ENCODE data around the gene PPBP.

DNA sequence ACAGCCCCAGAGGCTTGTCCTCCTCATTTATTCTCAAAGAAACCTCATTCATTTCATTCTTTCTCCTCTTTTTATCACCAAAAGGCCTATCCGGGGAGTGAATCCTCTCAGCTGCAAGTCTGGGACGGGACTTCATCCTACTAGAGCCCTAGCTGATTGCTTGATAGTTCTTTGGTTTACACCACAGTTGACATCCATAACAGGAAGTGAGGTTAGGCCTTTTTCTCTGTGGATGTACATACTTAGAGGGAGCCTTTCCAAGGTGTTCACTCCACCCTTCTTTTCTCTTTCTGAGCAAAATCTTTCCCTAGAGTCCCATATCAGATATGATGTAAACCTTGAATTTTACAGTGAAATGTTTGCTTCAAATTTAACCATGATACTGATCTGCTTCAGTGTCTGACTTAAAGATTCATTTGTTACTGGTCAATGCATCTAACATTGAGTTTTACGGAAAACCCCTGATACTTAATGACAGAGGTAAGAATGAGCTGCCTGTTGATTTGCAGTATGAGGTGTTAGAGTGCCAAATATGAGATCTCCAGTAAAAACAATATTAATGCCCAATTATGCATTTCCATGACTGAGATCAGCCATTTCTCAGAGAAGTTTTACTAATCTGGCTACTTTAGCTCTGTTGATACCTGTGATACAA is 27.3 kb upstream of the PPBP start:
- TF ChIP-seq, protein P1, sequence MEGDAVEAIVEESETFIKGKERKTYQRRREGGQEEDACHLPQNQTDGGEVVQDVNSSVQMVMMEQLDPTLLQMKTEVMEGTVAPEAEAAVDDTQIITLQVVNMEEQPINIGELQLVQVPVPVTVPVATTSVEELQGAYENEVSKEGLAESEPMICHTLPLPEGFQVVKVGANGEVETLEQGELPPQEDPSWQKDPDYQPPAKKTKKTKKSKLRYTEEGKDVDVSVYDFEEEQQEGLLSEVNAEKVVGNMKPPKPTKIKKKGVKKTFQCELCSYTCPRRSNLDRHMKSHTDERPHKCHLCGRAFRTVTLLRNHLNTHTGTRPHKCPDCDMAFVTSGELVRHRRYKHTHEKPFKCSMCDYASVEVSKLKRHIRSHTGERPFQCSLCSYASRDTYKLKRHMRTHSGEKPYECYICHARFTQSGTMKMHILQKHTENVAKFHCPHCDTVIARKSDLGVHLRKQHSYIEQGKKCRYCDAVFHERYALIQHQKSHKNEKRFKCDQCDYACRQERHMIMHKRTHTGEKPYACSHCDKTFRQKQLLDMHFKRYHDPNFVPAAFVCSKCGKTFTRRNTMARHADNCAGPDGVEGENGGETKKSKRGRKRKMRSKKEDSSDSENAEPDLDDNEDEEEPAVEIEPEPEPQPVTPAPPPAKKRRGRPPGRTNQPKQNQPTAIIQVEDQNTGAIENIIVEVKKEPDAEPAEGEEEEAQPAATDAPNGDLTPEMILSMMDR (IDR thresholded peaks at IDR 0.05; ENCODE audit: low read depth, low read length, missing input control): no peak
- TF ChIP-seq, protein P2, sequence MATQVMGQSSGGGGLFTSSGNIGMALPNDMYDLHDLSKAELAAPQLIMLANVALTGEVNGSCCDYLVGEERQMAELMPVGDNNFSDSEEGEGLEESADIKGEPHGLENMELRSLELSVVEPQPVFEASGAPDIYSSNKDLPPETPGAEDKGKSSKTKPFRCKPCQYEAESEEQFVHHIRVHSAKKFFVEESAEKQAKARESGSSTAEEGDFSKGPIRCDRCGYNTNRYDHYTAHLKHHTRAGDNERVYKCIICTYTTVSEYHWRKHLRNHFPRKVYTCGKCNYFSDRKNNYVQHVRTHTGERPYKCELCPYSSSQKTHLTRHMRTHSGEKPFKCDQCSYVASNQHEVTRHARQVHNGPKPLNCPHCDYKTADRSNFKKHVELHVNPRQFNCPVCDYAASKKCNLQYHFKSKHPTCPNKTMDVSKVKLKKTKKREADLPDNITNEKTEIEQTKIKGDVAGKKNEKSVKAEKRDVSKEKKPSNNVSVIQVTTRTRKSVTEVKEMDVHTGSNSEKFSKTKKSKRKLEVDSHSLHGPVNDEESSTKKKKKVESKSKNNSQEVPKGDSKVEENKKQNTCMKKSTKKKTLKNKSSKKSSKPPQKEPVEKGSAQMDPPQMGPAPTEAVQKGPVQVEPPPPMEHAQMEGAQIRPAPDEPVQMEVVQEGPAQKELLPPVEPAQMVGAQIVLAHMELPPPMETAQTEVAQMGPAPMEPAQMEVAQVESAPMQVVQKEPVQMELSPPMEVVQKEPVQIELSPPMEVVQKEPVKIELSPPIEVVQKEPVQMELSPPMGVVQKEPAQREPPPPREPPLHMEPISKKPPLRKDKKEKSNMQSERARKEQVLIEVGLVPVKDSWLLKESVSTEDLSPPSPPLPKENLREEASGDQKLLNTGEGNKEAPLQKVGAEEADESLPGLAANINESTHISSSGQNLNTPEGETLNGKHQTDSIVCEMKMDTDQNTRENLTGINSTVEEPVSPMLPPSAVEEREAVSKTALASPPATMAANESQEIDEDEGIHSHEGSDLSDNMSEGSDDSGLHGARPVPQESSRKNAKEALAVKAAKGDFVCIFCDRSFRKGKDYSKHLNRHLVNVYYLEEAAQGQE (IDR thresholded peaks at IDR 0.05): no peak
- no peak for TF ChIP-seq FOXA2 (IDR thresholded peaks at IDR 0.05)
- no peak for TF ChIP-seq EGR1 (IDR thresholded peaks at IDR 0.05; ENCODE audit: low read depth in 2 of 2)
- no peak for TF ChIP-seq HNF4G (IDR thresholded peaks at IDR 0.05)
- TF ChIP-seq, protein P3, sequence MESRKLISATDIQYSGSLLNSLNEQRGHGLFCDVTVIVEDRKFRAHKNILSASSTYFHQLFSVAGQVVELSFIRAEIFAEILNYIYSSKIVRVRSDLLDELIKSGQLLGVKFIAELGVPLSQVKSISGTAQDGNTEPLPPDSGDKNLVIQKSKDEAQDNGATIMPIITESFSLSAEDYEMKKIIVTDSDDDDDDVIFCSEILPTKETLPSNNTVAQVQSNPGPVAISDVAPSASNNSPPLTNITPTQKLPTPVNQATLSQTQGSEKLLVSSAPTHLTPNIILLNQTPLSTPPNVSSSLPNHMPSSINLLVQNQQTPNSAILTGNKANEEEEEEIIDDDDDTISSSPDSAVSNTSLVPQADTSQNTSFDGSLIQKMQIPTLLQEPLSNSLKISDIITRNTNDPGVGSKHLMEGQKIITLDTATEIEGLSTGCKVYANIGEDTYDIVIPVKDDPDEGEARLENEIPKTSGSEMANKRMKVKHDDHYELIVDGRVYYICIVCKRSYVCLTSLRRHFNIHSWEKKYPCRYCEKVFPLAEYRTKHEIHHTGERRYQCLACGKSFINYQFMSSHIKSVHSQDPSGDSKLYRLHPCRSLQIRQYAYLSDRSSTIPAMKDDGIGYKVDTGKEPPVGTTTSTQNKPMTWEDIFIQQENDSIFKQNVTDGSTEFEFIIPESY (IDR thresholded peaks at IDR 0.05): no peak
- no peak for TF ChIP-seq HNF4A (conservative IDR thresholded peaks at IDR 0.05)
